HEK293 (cell line): ENCODE measurements around the gene FAXC.
"Not testable (repeated sequence)": the region's sequence is repeated elsewhere in the genome, so short reads cannot be mapped to it uniquely, and the experiment has no call there.

Experiments used
- BCL11A ChIP-seq: fragments of 450-650 bp; formaldehyde crosslinking; IDR thresholded peaks from 2 replicates; pipeline ENCODE4 v1.5.1; 2016; ENCODE audit warnings: low read depth, missing biosample characterization, missing genetic modification characterization
- KLF16 ChIP-seq: fragments of 450-650 bp; formaldehyde crosslinking; IDR thresholded peaks from 2 replicates; pipeline ENCODE4 v1.5.1; 2017; ENCODE audit warnings: missing biosample characterization, missing genetic modification characterization
- ZFP37 ChIP-seq: fragments of 450-650 bp; formaldehyde crosslinking; IDR thresholded peaks from 2 replicates; pipeline ENCODE4 v1.5.1; 2016; ENCODE audit warnings: missing biosample characterization, missing genetic modification characterization
- TF ChIP-seq, protein P1 (sequence below): fragments of 450-650 bp; formaldehyde crosslinking; IDR thresholded peaks from 2 replicates; pipeline ENCODE4 v1.5.1; 2016; ENCODE audit warnings: missing biosample characterization, missing genetic modification characterization

DNA sequence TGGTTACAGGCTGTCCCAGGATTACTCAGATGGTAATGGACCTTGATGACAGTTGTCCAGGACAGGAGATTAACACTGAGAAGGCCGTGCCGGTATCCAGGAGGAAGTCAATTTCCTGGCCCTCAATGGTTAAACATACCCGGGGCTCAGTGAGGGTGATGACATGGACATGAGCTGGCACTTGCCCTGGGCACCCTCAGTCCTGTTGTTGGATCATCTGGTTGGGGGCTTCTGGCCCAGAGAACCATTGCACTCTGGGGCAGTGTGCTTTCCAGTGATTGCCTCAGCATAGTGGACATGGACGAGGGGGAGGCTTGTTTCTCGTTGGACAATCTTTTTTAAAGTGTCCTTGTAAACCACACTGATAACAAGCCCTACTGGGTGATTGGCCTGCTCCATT is 84.0 kb downstream of the FAXC start:
- not testable (repeated sequence) for TF ChIP-seq KLF16 (tag by site-specific recombination); BCL11A; ZFP37
- TF ChIP-seq, protein P1, sequence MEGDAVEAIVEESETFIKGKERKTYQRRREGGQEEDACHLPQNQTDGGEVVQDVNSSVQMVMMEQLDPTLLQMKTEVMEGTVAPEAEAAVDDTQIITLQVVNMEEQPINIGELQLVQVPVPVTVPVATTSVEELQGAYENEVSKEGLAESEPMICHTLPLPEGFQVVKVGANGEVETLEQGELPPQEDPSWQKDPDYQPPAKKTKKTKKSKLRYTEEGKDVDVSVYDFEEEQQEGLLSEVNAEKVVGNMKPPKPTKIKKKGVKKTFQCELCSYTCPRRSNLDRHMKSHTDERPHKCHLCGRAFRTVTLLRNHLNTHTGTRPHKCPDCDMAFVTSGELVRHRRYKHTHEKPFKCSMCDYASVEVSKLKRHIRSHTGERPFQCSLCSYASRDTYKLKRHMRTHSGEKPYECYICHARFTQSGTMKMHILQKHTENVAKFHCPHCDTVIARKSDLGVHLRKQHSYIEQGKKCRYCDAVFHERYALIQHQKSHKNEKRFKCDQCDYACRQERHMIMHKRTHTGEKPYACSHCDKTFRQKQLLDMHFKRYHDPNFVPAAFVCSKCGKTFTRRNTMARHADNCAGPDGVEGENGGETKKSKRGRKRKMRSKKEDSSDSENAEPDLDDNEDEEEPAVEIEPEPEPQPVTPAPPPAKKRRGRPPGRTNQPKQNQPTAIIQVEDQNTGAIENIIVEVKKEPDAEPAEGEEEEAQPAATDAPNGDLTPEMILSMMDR (tag by site-specific recombination): not testable (repeated sequence)
